ENCODE results near the gene HOXD10. TPM values are rescaled to one million over a fixed set of nuclear protein-coding genes. Genes with fewer than 3 reads are reported as not detected.

The HOXD10 gene
- total RNA-seq, 1 donor from 2014 or later = not detected

GRCh38 chr2:176147210-176147799, 30.7 kb downstream of the HOXD10 start:
- POLR2A ChIA-PET = no interaction called here
- H3K4me1 Mint-ChIP-seq = no peaks in the 10 kb centered on the region
- ATAC-seq (ENCODE audit: low read depth) (no peak), DNase-seq (no peak)
- H3K9me3 Mint-ChIP-seq = no peaks in the 10 kb centered on the region
- H3K27ac Mint-ChIP-seq = no peak overlapping the region
- peaks cover 75% of the 10 kb centered on the region for H3K27me3 Mint-ChIP-seq
- H3K36me3 Mint-ChIP-seq (ENCODE audit: low read depth) = no peaks in the 10 kb centered on the region
- TF ChIP-seq CTCF (IDR thresholded peaks at IDR 0.05) = no peak
- no peak overlapping the region for H3K4me3 Mint-ChIP-seq
- intact Hi-C loops (cut with micrococcal nuclease) = no loop called here
- CTCF ChIA-PET = no interaction called here

DNA sequence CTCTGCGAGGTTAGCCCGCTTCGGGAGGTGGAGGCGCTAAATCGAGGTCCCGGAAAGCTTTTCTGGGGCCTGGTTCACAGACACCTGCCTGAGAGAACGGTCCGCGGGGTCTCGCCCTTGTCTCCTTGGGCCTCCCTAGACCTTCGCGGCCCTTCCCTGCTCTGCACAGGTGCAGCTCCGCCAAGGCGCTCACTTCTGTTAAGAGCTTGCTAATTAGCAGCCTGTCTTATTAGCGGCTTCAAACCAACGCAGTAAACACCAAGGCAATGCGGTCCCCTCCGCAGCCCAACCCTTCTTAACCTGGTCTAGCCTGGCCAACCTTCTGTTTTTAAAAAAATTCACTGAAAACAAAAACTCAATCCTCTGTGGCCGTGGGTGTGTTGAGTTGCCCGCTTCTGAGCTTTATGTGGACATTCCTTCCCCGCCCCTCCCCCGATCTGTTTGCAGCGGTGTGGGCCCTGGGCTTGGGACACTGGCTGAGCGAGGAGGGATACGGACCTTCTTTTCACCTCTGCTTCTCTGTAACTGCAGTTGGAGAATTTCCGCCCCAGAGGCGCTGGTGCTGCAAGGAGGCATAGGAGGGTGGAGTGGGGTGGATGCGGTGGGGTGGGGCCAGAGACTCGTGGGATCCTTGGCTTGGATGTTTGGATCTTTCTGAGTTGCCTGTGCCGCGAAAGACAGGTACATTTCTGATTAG, 31.4 kb downstream of the HOXD10 start:
- no peak overlapping the region for H3K27ac Mint-ChIP-seq
- no peaks in the 10 kb centered on the region for H3K4me1 Mint-ChIP-seq
- intact Hi-C loops (cut with micrococcal nuclease) = no loop called here
- H3K9me3 Mint-ChIP-seq = no peaks in the 10 kb centered on the region
- peaks cover 77% of the 10 kb centered on the region for H3K27me3 Mint-ChIP-seq
- H3K4me3 Mint-ChIP-seq = no peak overlapping the region
- no peak for DNase-seq
- CTCF ChIA-PET = no interaction called here
- ATAC-seq (ENCODE audit: low read depth) = no peak
- no peak for TF ChIP-seq CTCF (IDR thresholded peaks at IDR 0.05)
- POLR2A ChIA-PET = no interaction called here
- no peaks in the 10 kb centered on the region for H3K36me3 Mint-ChIP-seq (ENCODE audit: low read depth)

- peaks cover 70% of the 10 kb centered on the region for H3K27me3 Mint-ChIP-seq
- DNase-seq = no peak
- H3K4me3 Mint-ChIP-seq = no peak overlapping the region
- no peak for TF ChIP-seq CTCF (IDR thresholded peaks at IDR 0.05)
- H3K36me3 Mint-ChIP-seq (ENCODE audit: low read depth) = no peaks in the 10 kb centered on the region
- no peak overlapping the region for H3K27ac Mint-ChIP-seq
- POLR2A ChIA-PET = no interaction called here
- no peaks in the 10 kb centered on the region for H3K9me3 Mint-ChIP-seq
- CTCF ChIA-PET = no interaction called here
- no peaks in the 10 kb centered on the region for H3K4me1 Mint-ChIP-seq
- intact Hi-C loops (cut with micrococcal nuclease) = no loop called here
- ATAC-seq (ENCODE audit: low read depth) = no peak
Measured at GRCh38 chr2:176148751-176149421, 32.3 kb downstream of the HOXD10 start.

- DNase-seq (no peak), ATAC-seq (ENCODE audit: low read depth) (no peak)
- Mint-ChIP-seq H3K4me3 (no peak overlapping the region), H3K27me3 (peaks cover 71% of the 10 kb centered on the region), H3K36me3 (ENCODE audit: low read depth) (no peaks in the 10 kb centered on the region), H3K9me3 (no peaks in the 10 kb centered on the region), H3K27ac (no peak overlapping the region), H3K4me1 (no peaks in the 10 kb centered on the region)
- intact Hi-C loops (cut with micrococcal nuclease) = no loop called here
- ChIA-PET POLR2A (no interaction called here), CTCF (no interaction called here)
- TF ChIP-seq CTCF (IDR thresholded peaks at IDR 0.05) = no peak
Measured at GRCh38 chr2:176149481-176149938, 32.9 kb downstream of the HOXD10 start.

GRCh38 chr2:176149939-176150583, 33.5 kb downstream of the HOXD10 start:
- ATAC-seq (ENCODE audit: low read depth) (no peak), DNase-seq (no peak)
- Mint-ChIP-seq H3K4me1 (no peaks in the 10 kb centered on the region), H3K27me3 (peaks cover 70% of the 10 kb centered on the region), H3K36me3 (ENCODE audit: low read depth) (no peaks in the 10 kb centered on the region), H3K4me3 (no peak overlapping the region), H3K9me3 (no peaks in the 10 kb centered on the region), H3K27ac (no peak overlapping the region)
- ChIA-PET POLR2A (no interaction called here), CTCF (no interaction called here)
- intact Hi-C loops (cut with micrococcal nuclease) = no loop called here
- no peak for TF ChIP-seq CTCF (IDR thresholded peaks at IDR 0.05)
